GM19324 (cell line): Measurements from ENCODE around the gene TP63.
"Not testable (repeated sequence)": the region's sequence is repeated elsewhere in the genome, so short reads cannot be mapped to it uniquely, and the experiment has no call there.

Experiments used
- ATAC-seq: cut with Tn5 transposase; IDR thresholded peaks from one replicate; pipeline ENCODE4 v1.9.1; 2021; ENCODE audit warnings: mild to moderate bottlenecking, moderate library complexity; ENCODE audit not compliant: unreplicated experiment, low FRiP score

TP63 gene

GRCh38 chr3:189631373-189631408 lies at the start of gene TP63:
TSS of gene TP63 (plus strand) at chr3:189631389. CDS start at chr3:189631516, 127 bp downstream.
- ATAC-seq: no peak

GRCh38 chr3:189582179-189582578 lies 49.0 kb upstream of the TP63 start:
- no peak for ATAC-seq

GRCh38 chr3:189584645-189585044 lies 46.5 kb upstream of the TP63 start:
- ATAC-seq: no peak

GRCh38 chr3:189586941-189587663 lies 44.1 kb upstream of the TP63 start:
- ATAC-seq: no peak

- ATAC-seq: no peak
Measured at GRCh38 chr3:189587664-189588040, 43.5 kb upstream of the TP63 start.

- no peak for ATAC-seq
Measured at GRCh38 chr3:189588070-189588469, 43.1 kb upstream of the TP63 start.

- ATAC-seq: no peak
Measured at GRCh38 chr3:189588475-189589178, 42.6 kb upstream of the TP63 start.

GRCh38 chr3:189589179-189589569 lies 42.0 kb upstream of the TP63 start:
- ATAC-seq: no peak

GRCh38 chr3:189590223-189590622 lies 41.0 kb upstream of the TP63 start:
- ATAC-seq: no peak

GRCh38 chr3:189593581-189593980 lies 37.6 kb upstream of the TP63 start:
- no peak for ATAC-seq

- not testable (repeated sequence) for ATAC-seq
Measured at GRCh38 chr3:189596078-189596979, 34.9 kb upstream of the TP63 start.

GRCh38 chr3:189597918-189598317 lies 33.3 kb upstream of the TP63 start:
- no peak for ATAC-seq

- no peak for ATAC-seq
Measured at GRCh38 chr3:189598530-189599225, 32.5 kb upstream of the TP63 start.

- no peak for ATAC-seq
Measured at GRCh38 chr3:189602471-189602870, 28.7 kb upstream of the TP63 start.

- no peak for ATAC-seq
Measured at GRCh38 chr3:189605717-189606116, 25.5 kb upstream of the TP63 start.

GRCh38 chr3:189606774-189607173 lies 24.4 kb upstream of the TP63 start:
- no peak for ATAC-seq

GRCh38 chr3:189612641-189613040 lies 18.5 kb upstream of the TP63 start:
- not testable (repeated sequence) for ATAC-seq

- no peak for ATAC-seq
Measured at GRCh38 chr3:189613122-189613521, 18.1 kb upstream of the TP63 start.

- ATAC-seq: no peak
Measured at GRCh38 chr3:189621948-189622603, 9.1 kb upstream of the TP63 start.

- ATAC-seq: no peak
Measured at GRCh38 chr3:189622629-189623028, 8.6 kb upstream of the TP63 start.

GRCh38 chr3:189624130-189624529 lies 7.1 kb upstream of the TP63 start:
- ATAC-seq: no peak
